ENCODE data around the gene TBC1D9. TPM values are rescaled to one million over a fixed set of nuclear protein-coding genes. Genes with fewer than 3 reads are reported as not detected.

Gene TBC1D9
- polyA plus RNA-seq, 1 of the 3 experiments (the other 2 are of a cell fraction) = 13.5 TPM

DNA sequence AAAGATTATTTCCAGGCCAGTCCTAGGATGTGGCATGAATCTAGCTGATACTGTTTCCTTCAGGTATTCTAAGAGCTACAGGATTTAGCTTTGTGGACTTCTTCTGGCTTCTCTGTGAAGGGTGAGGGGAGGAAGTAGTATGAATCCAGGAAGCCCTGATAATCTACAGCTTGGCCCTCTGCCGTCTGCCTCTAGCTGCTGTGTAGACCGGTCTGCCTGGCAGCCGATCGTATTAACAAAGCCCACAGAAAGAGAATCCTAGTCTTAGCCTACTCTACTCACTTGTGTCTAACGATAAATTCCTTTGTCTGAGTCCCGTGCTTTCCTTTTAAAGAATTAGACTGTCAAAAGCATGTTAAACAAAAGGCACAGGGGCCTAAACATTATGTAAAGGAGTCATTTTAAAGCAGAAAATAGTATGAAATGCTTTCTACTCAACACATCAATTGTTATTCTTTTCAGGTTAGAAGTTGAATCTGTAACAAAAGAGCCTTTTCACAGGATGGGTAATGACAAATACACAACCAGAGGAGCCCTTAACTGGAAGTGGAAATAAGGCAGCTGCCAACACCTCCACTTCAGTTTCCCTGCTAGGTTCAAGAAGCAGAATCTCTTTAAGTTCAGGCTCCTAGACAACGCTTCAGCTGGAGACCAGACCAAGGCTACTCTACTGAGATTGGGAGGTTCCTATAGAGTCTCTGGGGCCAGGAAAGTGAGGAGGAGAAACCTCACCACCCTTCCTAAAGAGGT is 138.5 kb downstream of the TBC1D9 start:
- Histone ChIP-seq H3K9me2 (no peaks in the 10 kb centered on the region), H3K27ac (ENCODE audit: low read depth in 2 of 2, low read length in 1 of 2) (no peak overlapping the region), H3K9ac (no peak overlapping the region), H3K4me1 (ENCODE audit: control insufficient read depth in 1 of 2, insufficient read depth in 2 of 2, low read depth in 1 of 2, low read length in 1 of 2) (no peaks in the 10 kb centered on the region; a peak in 1 of 4 replicates), H3K4me2 (no peak overlapping the region), H3K27me3 (ENCODE audit: insufficient read depth) (no peaks in the 10 kb centered on the region), H3F3A (replicated peaks; ENCODE audit: insufficient read depth) (peaks cover 4% of the 10 kb centered on the region), H3K9me3 (no peaks in the 10 kb centered on the region), H3K4me3 (ENCODE audit: low read depth in 2 of 2, low read length in 1 of 2) (no peak overlapping the region), H4K20me1 (ENCODE audit: insufficient read depth) (no peaks in the 10 kb centered on the region), H3K79me2 (ENCODE audit: insufficient read depth) (no peaks in the 10 kb centered on the region), H3K36me3 (replicated peaks in 1 of 2; ENCODE audit: control insufficient read depth in 1 of 2, insufficient read depth in 2 of 2, low read length in 1 of 2) (peaks cover 9 to 12% of the 10 kb centered on the region in 2 experiments), H2AFZ (ENCODE audit: low read depth) (no peak overlapping the region)
- DNase-seq = no peak
- TF ChIP-seq EP300 (IDR thresholded peaks at IDR 0.05; ENCODE audit: borderline replicate concordance in 1 of 2, low read depth in 1 of 2, low read length in 1 of 2) (no peak), SMC3 (IDR thresholded peaks at IDR 0.05; ENCODE audit: low read depth, low read length) (no peak), RFX5 (IDR thresholded peaks at IDR 0.05; ENCODE audit: low read length) (no peak)
- ChIA-PET CTCF (interaction anchor here (0.7 to 3.6 kb wide), 3 partner anchors 8 to 258 kb away, joined by 3 to 22 read pairs (median 11); no protein-coding TSS in a partner anchor), POLR2A (no interaction called here)
- WGBS (ENCODE audit: low lambda C conversion rate) = 94% methylated on average over 7 of the region's 7 CpGs

DNA sequence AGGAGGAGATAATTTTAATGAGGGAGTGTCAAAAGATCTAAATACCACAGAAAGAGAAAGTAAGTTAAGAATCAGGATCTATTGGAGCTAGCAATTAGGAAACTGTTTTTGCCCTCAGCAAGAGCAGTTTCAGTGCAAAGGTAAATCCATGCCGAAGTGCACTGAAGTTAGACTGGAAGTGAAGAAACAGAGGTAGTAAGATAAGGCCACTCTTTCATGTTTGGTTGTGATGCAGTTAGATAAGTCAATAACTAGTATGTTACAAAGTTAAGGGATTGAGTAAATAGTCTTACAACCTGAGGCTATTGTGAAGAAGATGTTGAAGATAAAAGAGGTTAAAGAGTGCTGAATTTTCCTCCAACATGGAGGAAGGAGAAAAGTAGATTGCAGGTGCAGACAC is 140.7 kb downstream of the TBC1D9 start:
- no peak overlapping the region for H2AFZ ChIP-seq (ENCODE audit: low read depth)
- TF ChIP-seq RCOR1 (IDR thresholded peaks at IDR 0.05; ENCODE audit: low read length) = no peak
- no peak for TF ChIP-seq TEAD4 (IDR thresholded peaks at IDR 0.05; ENCODE audit: borderline replicate concordance, insufficient read depth)
- TF ChIP-seq YY1 (IDR thresholded peaks at IDR 0.05; ENCODE audit: low read depth) = no peak
- no peak for TF ChIP-seq CHD2 (IDR thresholded peaks at IDR 0.05; ENCODE audit: low read length, partially characterized antibody)
- no peak for TF ChIP-seq MXI1 (IDR thresholded peaks at IDR 0.05; ENCODE audit: low read depth, low read length)
- H3K27me3 ChIP-seq (ENCODE audit: insufficient read depth) = no peaks in the 10 kb centered on the region
- no peaks in the 10 kb centered on the region for H4K20me1 ChIP-seq (ENCODE audit: insufficient read depth)
- H3K36me3 ChIP-seq (replicated peaks in 1 of 2; ENCODE audit: control insufficient read depth in 1 of 2, insufficient read depth in 2 of 2, low read length in 1 of 2) = no peaks in the 10 kb centered on the region
- no peaks in the 10 kb centered on the region for H3F3A ChIP-seq (replicated peaks; ENCODE audit: insufficient read depth)
- ChIA-PET CTCF (interaction anchor here (1.0 to 3.6 kb wide), 2 partner anchors 255 to 959 kb away, joined by 3 to 22 read pairs; no protein-coding TSS in a partner anchor), POLR2A (no interaction called here)
- no peak overlapping the region for H3K4me2 ChIP-seq
- 91% methylated on average over 1 of the region's 1 CpG for WGBS (ENCODE audit: low lambda C conversion rate)
- H3K9ac ChIP-seq = no peak overlapping the region
- no peak for DNase-seq
- H3K4me3 ChIP-seq (ENCODE audit: low read depth in 2 of 2, low read length in 1 of 2) = no peak overlapping the region
- no peaks in the 10 kb centered on the region for H3K79me2 ChIP-seq (ENCODE audit: insufficient read depth)
- H3K9me2 ChIP-seq = no peaks in the 10 kb centered on the region
- H3K4me1 ChIP-seq (ENCODE audit: control insufficient read depth in 1 of 2, insufficient read depth in 2 of 2, low read depth in 1 of 2, low read length in 1 of 2) = no peaks in the 10 kb centered on the region; a peak in 1 of 4 replicates
- H3K27ac ChIP-seq (ENCODE audit: low read depth in 2 of 2, low read length in 1 of 2) = no peak overlapping the region
- no peaks in the 10 kb centered on the region for H3K9me3 ChIP-seq

DNA sequence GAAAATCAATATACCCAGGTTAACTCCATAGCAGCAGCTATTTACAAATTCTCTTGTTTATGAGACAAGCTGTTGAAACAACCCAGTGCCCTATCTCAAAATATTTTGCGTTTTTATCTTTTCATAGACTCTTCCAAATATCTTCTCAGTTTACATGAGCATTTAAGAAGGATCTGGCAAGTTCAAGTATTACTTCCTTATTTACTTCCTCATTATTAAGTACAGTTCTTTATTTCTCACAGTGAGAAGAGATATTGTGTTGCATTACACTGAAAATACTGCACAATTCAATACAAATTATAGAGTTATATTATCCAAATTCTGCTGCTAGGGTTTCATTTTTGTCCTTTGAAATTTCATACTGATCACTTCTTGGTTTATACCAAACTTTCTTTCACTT is 143.8 kb downstream of the TBC1D9 start:
- Histone ChIP-seq H3K4me2 (no peak overlapping the region), H3K4me1 (ENCODE audit: control insufficient read depth in 1 of 2, insufficient read depth in 2 of 2, low read depth in 1 of 2, low read length in 1 of 2) (peaks cover 0 to 5% of the 10 kb centered on the region in 2 experiments; a peak in 2 of 4 replicates), H3K9ac (no peak overlapping the region), H3K27ac (ENCODE audit: low read depth in 2 of 2, low read length in 1 of 2) (no peak overlapping the region), H3K9me3 (no peaks in the 10 kb centered on the region), H3K4me3 (ENCODE audit: low read depth in 2 of 2, low read length in 1 of 2) (no peak overlapping the region), H3K36me3 (replicated peaks in 1 of 2; ENCODE audit: control insufficient read depth in 1 of 2, insufficient read depth in 2 of 2, low read length in 1 of 2) (no peaks in the 10 kb centered on the region), H2AFZ (ENCODE audit: low read depth) (no peak overlapping the region), H4K20me1 (ENCODE audit: insufficient read depth) (no peaks in the 10 kb centered on the region), H3K79me2 (ENCODE audit: insufficient read depth) (no peaks in the 10 kb centered on the region), H3F3A (replicated peaks; ENCODE audit: insufficient read depth) (no peaks in the 10 kb centered on the region), H3K9me2 (no peaks in the 10 kb centered on the region), H3K27me3 (ENCODE audit: insufficient read depth) (no peaks in the 10 kb centered on the region)
- POLR2A ChIA-PET = no interaction called here
- TF ChIP-seq NFIC (IDR thresholded peaks at IDR 0.05; ENCODE audit: borderline replicate concordance) = no peak
- TF ChIP-seq, protein P1, sequence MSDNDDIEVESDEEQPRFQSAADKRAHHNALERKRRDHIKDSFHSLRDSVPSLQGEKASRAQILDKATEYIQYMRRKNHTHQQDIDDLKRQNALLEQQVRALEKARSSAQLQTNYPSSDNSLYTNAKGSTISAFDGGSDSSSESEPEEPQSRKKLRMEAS (IDR thresholded peaks at IDR 0.05; ENCODE audit: low read depth) = no peak
- TF ChIP-seq, protein P2, sequence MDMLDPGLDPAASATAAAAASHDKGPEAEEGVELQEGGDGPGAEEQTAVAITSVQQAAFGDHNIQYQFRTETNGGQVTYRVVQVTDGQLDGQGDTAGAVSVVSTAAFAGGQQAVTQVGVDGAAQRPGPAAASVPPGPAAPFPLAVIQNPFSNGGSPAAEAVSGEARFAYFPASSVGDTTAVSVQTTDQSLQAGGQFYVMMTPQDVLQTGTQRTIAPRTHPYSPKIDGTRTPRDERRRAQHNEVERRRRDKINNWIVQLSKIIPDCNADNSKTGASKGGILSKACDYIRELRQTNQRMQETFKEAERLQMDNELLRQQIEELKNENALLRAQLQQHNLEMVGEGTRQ (IDR thresholded peaks at IDR 0.05; ENCODE audit: borderline replicate concordance, low read depth, low read length) = no peak
- no peak for TF ChIP-seq MEF2A (IDR thresholded peaks at IDR 0.05; ENCODE audit: borderline replicate concordance, low read depth)
- TF ChIP-seq RFX5 (IDR thresholded peaks at IDR 0.05; ENCODE audit: low read length) = no peak
- TF ChIP-seq GATA2 (CRISPR knock-in tag; IDR thresholded peaks at IDR 0.05) = no peak
- TF ChIP-seq YY1 (IDR thresholded peaks at IDR 0.05; ENCODE audit: low read depth) = no peak
- TF ChIP-seq RAD21 (IDR thresholded peaks at IDR 0.05; ENCODE audit: low read length) = no peak
- no peak for TF ChIP-seq RCOR1 (IDR thresholded peaks at IDR 0.05; ENCODE audit: low read length)
- no peak for TF ChIP-seq EZH2phosphoT487 (IDR thresholded peaks at IDR 0.05; ENCODE audit: borderline replicate concordance, low read depth)
- no peak for TF ChIP-seq MXI1 (IDR thresholded peaks at IDR 0.05; ENCODE audit: low read depth, low read length)
- TF ChIP-seq RXRA (IDR thresholded peaks at IDR 0.05; ENCODE audit: borderline replicate concordance, low read depth) = no peak
- TF ChIP-seq, protein P3, sequence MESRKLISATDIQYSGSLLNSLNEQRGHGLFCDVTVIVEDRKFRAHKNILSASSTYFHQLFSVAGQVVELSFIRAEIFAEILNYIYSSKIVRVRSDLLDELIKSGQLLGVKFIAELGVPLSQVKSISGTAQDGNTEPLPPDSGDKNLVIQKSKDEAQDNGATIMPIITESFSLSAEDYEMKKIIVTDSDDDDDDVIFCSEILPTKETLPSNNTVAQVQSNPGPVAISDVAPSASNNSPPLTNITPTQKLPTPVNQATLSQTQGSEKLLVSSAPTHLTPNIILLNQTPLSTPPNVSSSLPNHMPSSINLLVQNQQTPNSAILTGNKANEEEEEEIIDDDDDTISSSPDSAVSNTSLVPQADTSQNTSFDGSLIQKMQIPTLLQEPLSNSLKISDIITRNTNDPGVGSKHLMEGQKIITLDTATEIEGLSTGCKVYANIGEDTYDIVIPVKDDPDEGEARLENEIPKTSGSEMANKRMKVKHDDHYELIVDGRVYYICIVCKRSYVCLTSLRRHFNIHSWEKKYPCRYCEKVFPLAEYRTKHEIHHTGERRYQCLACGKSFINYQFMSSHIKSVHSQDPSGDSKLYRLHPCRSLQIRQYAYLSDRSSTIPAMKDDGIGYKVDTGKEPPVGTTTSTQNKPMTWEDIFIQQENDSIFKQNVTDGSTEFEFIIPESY (IDR thresholded peaks at IDR 0.05; ENCODE audit: borderline replicate concordance, low read depth) = no peak
- TF ChIP-seq SMC3 (IDR thresholded peaks at IDR 0.05; ENCODE audit: low read depth, low read length) = no peak
- TF ChIP-seq FOXM1 (IDR thresholded peaks at IDR 0.05; ENCODE audit: low read depth) = no peak
- WGBS (ENCODE audit: low lambda C conversion rate) = 85% methylated on average over 1 of the region's 1 CpG
- DNase-seq = no peak
- CTCF ChIA-PET = interaction anchor here (0.7 to 0.8 kb wide), 2 partner anchors 240 to 252 kb away, joined by 3 to 4 read pairs; no protein-coding TSS in a partner anchor

Data from SK-N-SH (cell line).